Neural progenitor cell (in vitro differentiated cells): Measurements from ENCODE around the gene GDF7. TPM values are rescaled to one million over a fixed set of nuclear protein-coding genes. Genes with fewer than 3 reads are reported as not detected.

ENCODE experiments used
- DNase-seq: peaks from one replicate; pipeline ENCODE4 v3.0.0-alpha.2; 2016; ENCODE audit warnings: low spot score
- H2AFZ ChIP-seq: fragments of 200-600 bp; sonication (generic); replicated peaks from 2 replicates; pipeline ENCODE4 v1.6.1; 2016; ENCODE audit warnings: antibody characterized with exemption
- H3F3A ChIP-seq: fragments of 200-600 bp; sonication (generic); 2 replicates; pipeline ENCODE4 v1.6.1; 2016; ENCODE audit warnings: antibody characterized with exemption, low read depth
- H3K27ac ChIP-seq: fragments of 200-600 bp; sonication (generic); 2 replicates; pipeline ENCODE4 v1.5.1; 2016; ENCODE audit warnings: mild to moderate bottlenecking
- H3K27me3 ChIP-seq: fragments of 200-600 bp; sonication (generic); 2 replicates; pipeline ENCODE4 v1.6.1; 2016; ENCODE audit warnings: mild to moderate bottlenecking, moderate library complexity
- H3K36me3 ChIP-seq: fragments of 200-600 bp; sonication (generic); 2 replicates; pipeline ENCODE4 v1.5.1; 2016
- H3K4me1 ChIP-seq: fragments of 200-600 bp; sonication (generic); 2 replicates; pipeline ENCODE4 v1.6.1; 2016; ENCODE audit warnings: mixed run types
- H3K4me2 ChIP-seq: fragments of 200-600 bp; sonication (generic); 2 replicates; pipeline ENCODE4 v1.6.1; 2016
- H3K4me3 ChIP-seq: fragments of 200-600 bp; sonication (generic); 2 replicates; pipeline ENCODE4 v1.5.1; 2016
- H3K79me2 ChIP-seq: fragments of 200-600 bp; sonication (generic); 2 replicates; pipeline ENCODE4 v1.6.1; 2016; ENCODE audit warnings: low read depth
- H3K9ac ChIP-seq: fragments of 200-600 bp; sonication (generic); 2 replicates; pipeline ENCODE4 v1.6.1; 2016
- H3K9me3 ChIP-seq: fragments of 200-600 bp; sonication (generic); 2 replicates; pipeline ENCODE4 v1.5.1; 2016; ENCODE audit warnings: low read depth
- H4K20me1 ChIP-seq: fragments of 200-600 bp; sonication (generic); 2 replicates; pipeline ENCODE4 v1.6.1; 2016; ENCODE audit warnings: low read depth
- H3K27ac Mint-ChIP-seq: 3 replicates; pipeline ENCODE4 v1.8.0; 2021; ENCODE audit warnings: mixed read lengths
- H3K27me3 Mint-ChIP-seq: 2 replicates; pipeline ENCODE4 v1.8.0; 2022; ENCODE audit warnings: low read depth, mild to moderate bottlenecking, inconsistent platforms, moderate library complexity, mixed read lengths; ENCODE audit not compliant: insufficient read depth
- H3K36me3 Mint-ChIP-seq: 3 replicates; pipeline ENCODE4 v1.8.0; 2021; ENCODE audit warnings: mixed read lengths
- H3K4me1 Mint-ChIP-seq: 3 replicates; pipeline ENCODE4 v1.8.0; 2021; ENCODE audit warnings: mixed read lengths
- H3K4me3 Mint-ChIP-seq: 3 replicates; pipeline ENCODE4 v1.8.0; 2021; ENCODE audit warnings: mild to moderate bottlenecking, moderate library complexity, mixed read lengths
- H3K9me3 Mint-ChIP-seq: 3 replicates; pipeline ENCODE4 v1.8.0; 2020; ENCODE audit warnings: mixed read lengths
- CTCF ChIP-seq: fragments of 200-600 bp; sonication (generic); IDR thresholded peaks from 2 replicates; pipeline ENCODE4 v1.5.1; 2017; ENCODE audit warnings: antibody characterized with exemption, mild to moderate bottlenecking
- EZH2 ChIP-seq: fragments of 200-600 bp; sonication (generic); IDR thresholded peaks from 2 replicates; pipeline ENCODE4 v1.6.1; 2017; ENCODE audit warnings: antibody characterized with exemption, mild to moderate bottlenecking, moderate library complexity
- EZH2phosphoT487 ChIP-seq: fragments of 200-600 bp; sonication (generic); IDR thresholded peaks from 2 replicates; pipeline ENCODE4 v1.6.1; 2017; ENCODE audit warnings: antibody characterized with exemption
- total RNA-seq: library from RNA; depleted of rRNA; stranded (reverse); fragments of >200 nt; gene quantifications from 2 replicates; pipeline ENCODE4 v1.2.3, GENCODE V29; 2015; ENCODE audit warnings: low replicate concordance

GDF7 gene
- total RNA-seq, 1 donor from 2014 or later: not detected

GRCh38 chr2:20652673-20653575, 14.0 kb upstream of the GDF7 start:
- H3K36me3 ChIP-seq: no peaks in the 10 kb centered on the region
- no peak for DNase-seq
- H3K4me3 ChIP-seq: no peak overlapping the region
- H2AFZ ChIP-seq: no peak overlapping the region
- Mint-ChIP-seq H3K9me3 (no peaks in the 10 kb centered on the region), H3K36me3 (no peaks in the 10 kb centered on the region), H3K4me3 (peak overlapping the region; percentile 5), H3K27me3 (peaks cover 17% of the 10 kb centered on the region), H3K27ac (peak overlapping the region; percentile 54), H3K4me1 (peaks cover 52% of the 10 kb centered on the region)
- H3K27me3 ChIP-seq: peaks cover 30% of the 10 kb centered on the region
- TF ChIP-seq EZH2phosphoT487: no peak
- TF ChIP-seq CTCF: no peak
- no peak for TF ChIP-seq EZH2
- no peak overlapping the region for H3K9ac ChIP-seq
- no peaks in the 10 kb centered on the region for H3K9me3 ChIP-seq
- no peaks in the 10 kb centered on the region for H3K79me2 ChIP-seq
- no peak overlapping the region for H3K4me2 ChIP-seq
- no peaks in the 10 kb centered on the region for H3F3A ChIP-seq
- peaks cover 10% of the 10 kb centered on the region for H3K4me1 ChIP-seq
- H3K27ac ChIP-seq: no peak overlapping the region
- H4K20me1 ChIP-seq: no peaks in the 10 kb centered on the region

- Histone ChIP-seq H3K27me3 (peaks cover 37% of the 10 kb centered on the region), H3K4me2 (no peak overlapping the region), H3K9me3 (no peaks in the 10 kb centered on the region), H3K4me3 (no peak overlapping the region), H3K27ac (no peak overlapping the region), H2AFZ (no peak overlapping the region), H3K9ac (no peak overlapping the region), H3K36me3 (no peaks in the 10 kb centered on the region), H3K79me2 (no peaks in the 10 kb centered on the region), H3F3A (no peaks in the 10 kb centered on the region), H3K4me1 (peaks cover 10% of the 10 kb centered on the region), H4K20me1 (no peaks in the 10 kb centered on the region)
- Mint-ChIP-seq H3K4me3 (no peak overlapping the region), H3K27me3 (peaks cover 21% of the 10 kb centered on the region), H3K9me3 (no peaks in the 10 kb centered on the region), H3K36me3 (no peaks in the 10 kb centered on the region), H3K27ac (no peak overlapping the region), H3K4me1 (peaks cover 43% of the 10 kb centered on the region)
- TF ChIP-seq CTCF (no peak), EZH2phosphoT487 (no peak), EZH2 (no peak)
- DNase-seq: no peak
These were observed 13.0 kb upstream of the GDF7 start for GRCh38 chr2:20653695-20654534.

GRCh38 chr2:20654535-20654813, 12.5 kb upstream of the GDF7 start:
- Mint-ChIP-seq H3K4me1 (peaks cover 38% of the 10 kb centered on the region), H3K27me3 (peaks cover 23% of the 10 kb centered on the region), H3K4me3 (no peak overlapping the region), H3K36me3 (no peaks in the 10 kb centered on the region), H3K27ac (no peak overlapping the region), H3K9me3 (no peaks in the 10 kb centered on the region)
- Histone ChIP-seq H3K4me3 (no peak overlapping the region), H3K4me2 (no peak overlapping the region), H3K27me3 (peaks cover 43% of the 10 kb centered on the region), H4K20me1 (no peaks in the 10 kb centered on the region), H3K27ac (no peak overlapping the region), H3K4me1 (peaks cover 10% of the 10 kb centered on the region), H3K9ac (no peak overlapping the region), H3K9me3 (no peaks in the 10 kb centered on the region), H3F3A (no peaks in the 10 kb centered on the region), H2AFZ (no peak overlapping the region), H3K79me2 (no peaks in the 10 kb centered on the region), H3K36me3 (no peaks in the 10 kb centered on the region)
- no peak for TF ChIP-seq EZH2phosphoT487
- no peak for DNase-seq
